Measurements from ENCODE around the gene MAPKAP1.

MAPKAP1 gene

GRCh38 chr9:125435776-125436612 is 271.0 kb downstream of the MAPKAP1 start:
- TF ChIP-seq SIN3A (IDR thresholded peaks at IDR 0.05; ENCODE audit: borderline replicate concordance, insufficient read depth, low read length) (no peak), POLR2AphosphoS5 (IDR thresholded peaks at IDR 0.05; ENCODE audit: low read depth, low read length) (no peak), FOXP2 (optimal IDR thresholded peaks at IDR 0.05; ENCODE audit: borderline replicate concordance, extremely low read depth, extremely low read length, insufficient read depth) (no peak), TAF1 (IDR thresholded peaks at IDR 0.05; ENCODE audit: borderline replicate concordance, insufficient read depth, low read length) (no peak)
- TF ChIP-seq, protein P1, sequence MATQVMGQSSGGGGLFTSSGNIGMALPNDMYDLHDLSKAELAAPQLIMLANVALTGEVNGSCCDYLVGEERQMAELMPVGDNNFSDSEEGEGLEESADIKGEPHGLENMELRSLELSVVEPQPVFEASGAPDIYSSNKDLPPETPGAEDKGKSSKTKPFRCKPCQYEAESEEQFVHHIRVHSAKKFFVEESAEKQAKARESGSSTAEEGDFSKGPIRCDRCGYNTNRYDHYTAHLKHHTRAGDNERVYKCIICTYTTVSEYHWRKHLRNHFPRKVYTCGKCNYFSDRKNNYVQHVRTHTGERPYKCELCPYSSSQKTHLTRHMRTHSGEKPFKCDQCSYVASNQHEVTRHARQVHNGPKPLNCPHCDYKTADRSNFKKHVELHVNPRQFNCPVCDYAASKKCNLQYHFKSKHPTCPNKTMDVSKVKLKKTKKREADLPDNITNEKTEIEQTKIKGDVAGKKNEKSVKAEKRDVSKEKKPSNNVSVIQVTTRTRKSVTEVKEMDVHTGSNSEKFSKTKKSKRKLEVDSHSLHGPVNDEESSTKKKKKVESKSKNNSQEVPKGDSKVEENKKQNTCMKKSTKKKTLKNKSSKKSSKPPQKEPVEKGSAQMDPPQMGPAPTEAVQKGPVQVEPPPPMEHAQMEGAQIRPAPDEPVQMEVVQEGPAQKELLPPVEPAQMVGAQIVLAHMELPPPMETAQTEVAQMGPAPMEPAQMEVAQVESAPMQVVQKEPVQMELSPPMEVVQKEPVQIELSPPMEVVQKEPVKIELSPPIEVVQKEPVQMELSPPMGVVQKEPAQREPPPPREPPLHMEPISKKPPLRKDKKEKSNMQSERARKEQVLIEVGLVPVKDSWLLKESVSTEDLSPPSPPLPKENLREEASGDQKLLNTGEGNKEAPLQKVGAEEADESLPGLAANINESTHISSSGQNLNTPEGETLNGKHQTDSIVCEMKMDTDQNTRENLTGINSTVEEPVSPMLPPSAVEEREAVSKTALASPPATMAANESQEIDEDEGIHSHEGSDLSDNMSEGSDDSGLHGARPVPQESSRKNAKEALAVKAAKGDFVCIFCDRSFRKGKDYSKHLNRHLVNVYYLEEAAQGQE (IDR thresholded peaks at IDR 0.05; ENCODE audit: insufficient read depth in 1 of 2, low read depth in 2 of 2, low read length in 2 of 2), result no peak

DNA sequence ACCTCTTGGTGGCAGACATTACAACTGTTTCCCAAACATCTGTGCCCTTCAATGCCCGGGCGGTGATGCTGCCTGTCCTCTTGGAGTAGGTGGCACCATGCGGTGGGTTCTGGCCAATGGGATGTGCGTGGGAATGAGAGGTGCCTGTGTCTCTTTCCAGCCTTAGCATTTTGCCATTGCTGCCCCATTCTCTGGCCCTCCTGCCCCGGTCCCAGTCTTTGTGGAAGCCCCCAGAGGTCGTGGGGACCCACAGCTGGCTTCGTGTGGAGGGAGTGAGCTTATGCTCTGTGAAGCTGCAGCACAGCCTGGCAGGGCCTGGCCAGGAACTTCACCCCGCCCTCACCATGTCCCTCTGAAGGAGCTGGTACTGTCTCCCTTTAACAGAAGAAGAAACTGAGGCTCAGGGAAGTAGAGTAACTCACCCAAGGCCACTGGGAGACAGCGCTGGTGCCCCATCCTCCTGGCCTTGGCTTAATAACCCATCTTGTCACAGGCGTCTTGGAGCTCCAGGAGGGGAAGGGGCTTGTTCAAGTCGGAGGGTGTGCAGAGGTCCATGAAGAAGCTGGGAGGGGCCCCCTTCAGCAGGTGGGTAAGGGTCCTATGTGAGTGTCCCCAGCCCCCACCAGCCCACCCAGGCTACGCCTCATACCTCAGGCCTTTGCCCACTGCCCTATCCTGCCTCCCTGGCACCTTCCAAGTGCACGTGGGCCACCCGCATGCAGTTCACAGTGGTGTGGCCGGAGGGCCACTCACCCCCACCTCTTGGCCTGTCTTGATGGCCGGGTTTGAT is 271.8 kb downstream of the MAPKAP1 start:
- TF ChIP-seq TAF1 (IDR thresholded peaks at IDR 0.05; ENCODE audit: borderline replicate concordance, insufficient read depth, low read length), result no peak
- TF ChIP-seq, protein P1 (IDR thresholded peaks at IDR 0.05; ENCODE audit: insufficient read depth in 1 of 2, low read depth in 2 of 2, low read length in 2 of 2), result no peak
- TF ChIP-seq SIN3A (IDR thresholded peaks at IDR 0.05; ENCODE audit: borderline replicate concordance, insufficient read depth, low read length), result no peak
- TF ChIP-seq POLR2AphosphoS5 (IDR thresholded peaks at IDR 0.05; ENCODE audit: low read depth, low read length), result no peak
- TF ChIP-seq FOXP2 (optimal IDR thresholded peaks at IDR 0.05; ENCODE audit: borderline replicate concordance, extremely low read depth, extremely low read length, insufficient read depth), result no peak

DNA sequence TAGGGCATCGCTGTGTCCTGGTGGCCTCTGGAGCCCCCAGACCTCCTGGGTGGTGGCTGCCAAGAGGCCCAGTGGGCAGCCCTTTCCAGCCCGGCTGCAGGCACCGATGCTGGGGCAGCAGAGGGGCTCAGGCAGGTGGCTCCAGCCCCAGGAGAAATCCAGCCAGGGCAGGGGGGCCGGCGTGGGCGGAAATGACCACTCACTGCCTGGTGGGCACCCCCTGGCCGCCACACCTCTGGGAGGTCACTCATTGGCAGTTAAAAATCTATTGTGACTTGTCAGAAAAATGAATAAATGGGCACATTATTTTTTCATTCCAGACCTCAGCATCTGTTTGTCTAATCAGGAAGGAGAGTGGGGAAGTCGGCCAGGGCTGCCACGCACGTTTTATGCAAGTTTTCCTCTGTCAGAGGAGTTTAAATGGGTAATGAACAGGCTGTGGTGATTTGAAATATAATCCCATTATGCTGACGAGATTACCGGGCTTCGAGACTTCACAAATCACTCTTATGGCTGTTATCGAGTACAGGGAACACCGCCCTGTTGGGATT is 273.5 kb downstream of the MAPKAP1 start:
- no peak for TF ChIP-seq FOXP2 (optimal IDR thresholded peaks at IDR 0.05; ENCODE audit: borderline replicate concordance, extremely low read depth, extremely low read length, insufficient read depth)
- TF ChIP-seq, protein P1 (IDR thresholded peaks at IDR 0.05; ENCODE audit: insufficient read depth in 1 of 2, low read depth in 2 of 2, low read length in 2 of 2), result no peak
- no peak for TF ChIP-seq POLR2AphosphoS5 (IDR thresholded peaks at IDR 0.05; ENCODE audit: low read depth, low read length)
- no peak for TF ChIP-seq TAF1 (IDR thresholded peaks at IDR 0.05; ENCODE audit: borderline replicate concordance, insufficient read depth, low read length)
- TF ChIP-seq SIN3A (IDR thresholded peaks at IDR 0.05; ENCODE audit: borderline replicate concordance, insufficient read depth, low read length), result no peak

DNA sequence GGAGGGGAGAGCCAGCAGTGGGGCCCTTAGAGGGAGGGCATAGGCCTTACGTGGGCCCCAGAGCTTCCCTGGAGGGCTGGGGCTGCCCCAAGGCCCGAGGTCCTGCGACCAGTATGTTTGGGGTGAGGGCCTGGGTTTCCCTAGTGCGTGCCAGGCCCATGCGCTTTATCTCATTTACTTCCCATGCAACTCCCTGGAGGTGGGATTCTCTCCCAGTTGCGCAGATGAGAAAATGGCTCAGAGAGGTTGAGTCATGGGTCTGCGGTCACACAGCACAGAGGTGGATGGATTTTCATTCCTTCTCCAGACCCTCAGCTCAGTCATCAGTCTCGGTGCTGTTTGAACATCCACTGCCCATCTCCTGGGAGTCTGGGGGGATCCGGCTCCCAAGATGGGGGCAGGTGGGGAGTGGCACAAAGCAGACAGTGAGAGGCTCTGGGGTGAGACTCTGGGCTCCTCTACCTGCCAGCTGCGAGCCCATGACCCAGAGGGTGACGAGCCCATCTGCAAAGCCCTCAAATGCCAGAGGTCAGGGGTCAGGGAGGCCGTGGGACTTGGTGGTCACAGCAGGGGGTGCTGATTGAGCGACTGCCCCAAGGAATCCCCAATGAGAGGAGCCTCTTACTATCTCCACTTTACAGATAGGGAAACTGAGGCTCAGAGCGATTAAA is 274.2 kb downstream of the MAPKAP1 start:
- no peak for TF ChIP-seq POLR2AphosphoS5 (IDR thresholded peaks at IDR 0.05; ENCODE audit: low read depth, low read length)
- no peak for TF ChIP-seq SIN3A (IDR thresholded peaks at IDR 0.05; ENCODE audit: borderline replicate concordance, insufficient read depth, low read length)
- no peak for TF ChIP-seq TAF1 (IDR thresholded peaks at IDR 0.05; ENCODE audit: borderline replicate concordance, insufficient read depth, low read length)
- TF ChIP-seq FOXP2 (optimal IDR thresholded peaks at IDR 0.05; ENCODE audit: borderline replicate concordance, extremely low read depth, extremely low read length, insufficient read depth), result no peak
- TF ChIP-seq, protein P1 (IDR thresholded peaks at IDR 0.05; ENCODE audit: insufficient read depth in 1 of 2, low read depth in 2 of 2, low read length in 2 of 2), result no peak
